ENCODE measurements around the gene SH3PXD2A.
A peak's percentile ranks its signal among the peaks of the same experiment; 100 is the strongest.

Gene SH3PXD2A

DNA sequence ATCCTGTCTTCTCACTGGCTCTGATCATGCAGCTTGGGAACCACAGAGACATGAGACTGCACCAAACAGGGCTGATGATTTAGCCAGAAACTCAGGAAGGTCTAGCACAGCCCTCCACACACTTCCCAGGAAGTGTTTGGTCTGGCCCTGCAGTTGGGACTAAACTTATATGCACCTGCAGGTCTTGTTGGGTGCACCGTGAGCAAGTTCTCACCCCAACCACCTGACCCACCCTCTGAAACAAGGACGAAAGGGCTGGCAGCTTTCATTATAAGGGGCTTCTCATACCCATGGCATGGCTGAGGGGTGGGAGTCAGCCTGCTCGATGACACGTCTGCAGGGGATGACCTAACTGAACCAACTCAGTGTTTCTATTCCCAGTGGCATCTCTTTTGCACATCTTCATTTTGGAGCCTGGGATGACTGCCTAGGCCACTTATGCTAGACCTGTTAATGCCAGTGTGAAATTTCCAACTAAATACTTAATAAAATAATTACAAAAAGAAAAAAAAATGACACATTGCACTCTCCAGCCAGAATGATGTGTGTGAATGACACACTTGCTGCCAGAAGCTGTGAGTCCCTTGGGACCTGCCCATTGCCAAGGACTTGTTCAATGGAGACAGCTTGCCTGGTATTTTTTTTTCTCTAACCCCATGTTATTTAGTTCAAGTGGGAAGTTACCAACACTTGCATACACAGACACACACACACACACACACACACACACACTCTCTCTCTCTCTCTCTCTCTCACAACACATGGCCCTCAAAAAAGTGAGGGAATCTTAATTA is 259.2 kb downstream of the SH3PXD2A start:
- no peak for DNase-seq

DNA sequence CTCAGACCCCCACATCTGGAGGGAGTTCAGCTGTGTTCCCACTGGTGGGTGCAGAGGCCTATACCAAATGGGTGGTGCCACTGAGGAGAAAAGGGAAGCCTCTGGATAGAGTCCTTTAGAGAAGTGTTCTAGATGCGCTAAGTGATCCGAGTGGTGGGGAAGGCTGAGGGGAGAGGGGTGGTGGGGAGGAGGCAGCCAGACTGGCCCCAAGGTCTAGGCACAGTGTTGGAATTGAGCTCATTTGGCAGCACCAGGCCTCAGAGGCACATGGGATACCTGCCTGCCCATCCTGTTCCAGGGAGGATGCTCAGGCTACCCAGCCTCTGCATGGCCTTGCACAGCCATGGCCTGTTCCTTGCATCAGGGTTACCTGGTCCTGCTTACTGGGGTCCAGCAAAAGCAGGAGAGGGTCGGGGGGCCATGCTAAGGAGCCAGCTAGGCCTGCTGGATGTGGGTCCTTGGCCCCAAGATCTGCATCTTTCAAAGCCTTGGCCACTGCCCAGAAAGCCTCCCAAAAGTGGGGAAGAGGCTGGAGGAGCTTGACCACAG is 262.3 kb downstream of the SH3PXD2A start:
- DNase-seq, result no peak

DNA sequence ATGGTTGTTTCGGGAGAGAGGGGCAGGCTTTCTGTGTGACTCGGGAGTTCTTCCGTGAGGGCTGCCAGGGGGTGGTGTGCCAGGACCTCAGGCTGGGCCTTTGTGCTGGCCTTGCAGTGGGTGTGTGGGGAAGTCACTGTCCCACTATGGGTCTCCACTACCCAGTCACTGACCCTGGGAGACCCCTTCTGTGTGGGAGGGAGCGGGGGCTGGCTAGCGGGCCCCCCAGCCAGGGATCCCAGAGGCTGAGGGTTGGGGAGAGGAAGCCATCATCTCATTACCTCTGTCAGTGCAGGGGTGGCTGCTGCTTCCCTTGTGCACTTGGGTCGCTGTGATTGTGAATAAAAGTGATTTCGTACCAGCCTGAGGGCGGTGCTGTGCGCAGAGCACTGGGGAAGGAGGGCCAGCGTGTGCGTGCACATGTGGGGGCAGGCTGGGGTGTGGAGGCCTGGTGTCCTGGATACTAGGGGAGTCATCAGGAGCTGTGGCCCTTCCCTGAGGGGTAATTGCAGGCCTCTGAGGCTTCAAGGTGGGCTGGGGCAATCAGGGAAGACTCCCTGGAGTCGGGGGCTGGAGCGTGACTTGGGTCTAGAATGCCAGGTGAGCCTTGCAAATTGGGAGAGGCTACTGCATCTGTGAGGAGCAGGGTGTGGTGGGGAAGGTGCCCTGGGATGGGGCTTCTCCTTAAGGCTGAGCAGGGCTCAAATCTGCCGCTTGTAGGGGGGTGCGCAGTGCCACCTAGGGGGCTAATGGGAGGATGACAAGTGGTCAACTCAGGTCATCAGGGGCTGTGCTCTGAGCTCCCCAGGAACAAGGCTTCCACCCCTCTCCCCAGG is 263.0 kb downstream of the SH3PXD2A start:
- DNase-seq, result peak; percentile 24

- DNase-seq, result no peak
Measured at GRCh38 chr10:103590744-103591291, 264.6 kb downstream of the SH3PXD2A start.

GRCh38 chr10:103590060-103590459 is 265.3 kb downstream of the SH3PXD2A start:
- DNase-seq, result no peak

- no peak for DNase-seq
Measured at GRCh38 chr10:103589074-103589630, 266.2 kb downstream of the SH3PXD2A start.

DNA sequence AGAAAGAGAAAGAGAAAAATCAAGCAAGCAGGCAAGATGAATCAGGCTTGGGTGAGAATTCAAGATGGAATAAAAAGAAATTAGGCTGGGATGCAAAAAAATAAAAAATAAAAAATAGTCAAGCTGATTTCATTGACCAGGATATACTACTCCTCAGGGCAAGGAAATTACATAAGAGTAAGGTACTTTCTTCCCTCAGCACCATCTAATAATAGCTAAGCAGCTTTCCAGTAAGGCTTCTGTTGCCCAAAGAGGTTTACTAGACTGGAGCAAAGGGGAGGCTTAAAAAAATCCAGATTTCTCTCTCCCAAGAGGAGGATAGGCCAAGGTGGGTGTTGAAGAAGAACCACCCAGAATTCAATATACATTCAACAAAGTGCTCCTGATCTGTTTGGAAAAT is 268.3 kb downstream of the SH3PXD2A start:
- DNase-seq, result no peak

DNA sequence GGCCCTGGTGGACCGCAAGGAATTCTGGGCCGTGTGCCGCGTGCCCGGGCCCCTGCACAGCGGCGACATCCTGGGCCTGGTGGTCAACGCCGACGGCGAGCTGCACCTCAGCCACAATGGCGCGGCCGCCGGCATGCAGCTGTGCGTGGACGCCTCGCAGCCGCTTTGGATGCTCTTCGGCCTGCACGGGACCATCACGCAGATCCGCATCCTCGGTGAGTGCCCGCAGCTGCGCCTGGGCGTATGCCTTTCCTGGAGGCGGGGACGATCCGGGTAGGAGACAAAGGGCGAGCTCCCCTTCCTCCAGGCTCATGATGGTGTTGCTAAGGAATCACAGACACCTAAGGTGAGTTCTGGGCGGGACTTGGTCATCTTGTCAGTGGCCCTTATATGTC is 270.4 kb downstream of the SH3PXD2A start:
- no peak for DNase-seq

- DNase-seq, result peak; percentile 58
Measured at GRCh38 chr10:103584216-103585010, 271.0 kb downstream of the SH3PXD2A start.

DNA sequence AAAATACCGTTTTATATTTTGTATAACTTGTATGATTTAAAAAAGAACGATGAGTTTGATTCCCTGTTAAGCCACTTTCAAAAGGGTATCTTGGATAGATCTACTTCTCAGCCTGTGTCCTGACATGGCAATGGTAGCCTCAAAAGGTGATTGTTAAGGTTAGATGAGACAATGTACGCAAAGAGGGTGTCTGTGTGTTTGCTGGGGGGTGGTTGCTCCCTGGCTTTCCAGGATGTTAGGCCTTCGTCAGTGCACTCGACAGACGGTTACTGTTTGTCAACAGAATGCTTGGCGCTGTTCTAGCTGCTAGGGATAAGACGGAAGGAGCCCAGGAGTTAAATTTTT is 271.5 kb downstream of the SH3PXD2A start:
- DNase-seq, result no peak

DNA sequence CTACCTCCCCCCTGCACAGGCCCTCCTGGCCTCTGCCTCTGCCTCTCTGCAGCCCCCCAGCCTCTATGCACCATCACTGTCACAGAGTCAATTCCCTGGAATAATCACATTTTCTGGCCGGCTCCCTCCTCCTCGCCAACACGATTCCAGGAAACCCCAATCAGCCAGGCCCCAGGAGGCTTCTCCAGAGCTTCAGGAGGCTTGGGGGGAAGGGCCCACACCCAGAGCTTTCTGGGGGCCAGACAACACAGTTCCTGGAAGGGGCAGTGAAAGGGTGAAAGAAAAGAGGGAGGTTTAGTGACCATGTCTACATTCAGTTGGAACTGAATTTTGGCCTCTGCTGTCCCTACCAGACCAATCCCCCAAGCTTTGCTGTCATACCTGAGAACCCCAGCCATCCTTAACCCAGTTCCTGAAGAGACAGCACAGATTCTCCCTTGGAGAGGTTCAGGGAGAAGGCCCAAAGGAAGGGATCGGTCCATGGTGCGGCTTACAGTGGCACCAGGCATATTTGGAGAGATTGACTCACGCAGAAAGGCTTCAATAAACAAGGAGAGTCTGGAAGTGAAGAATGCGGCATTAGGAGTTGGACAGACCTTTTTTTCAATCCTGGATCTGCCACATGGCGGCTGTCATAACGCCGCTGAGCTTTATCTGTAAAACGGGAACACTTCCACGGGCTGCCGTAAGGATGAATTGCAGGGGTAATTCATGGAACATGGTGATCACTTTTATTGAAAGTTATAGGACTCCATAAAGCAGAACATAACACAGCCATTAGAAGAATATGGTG is 272.8 kb downstream of the SH3PXD2A start:
- no peak for DNase-seq

DNA sequence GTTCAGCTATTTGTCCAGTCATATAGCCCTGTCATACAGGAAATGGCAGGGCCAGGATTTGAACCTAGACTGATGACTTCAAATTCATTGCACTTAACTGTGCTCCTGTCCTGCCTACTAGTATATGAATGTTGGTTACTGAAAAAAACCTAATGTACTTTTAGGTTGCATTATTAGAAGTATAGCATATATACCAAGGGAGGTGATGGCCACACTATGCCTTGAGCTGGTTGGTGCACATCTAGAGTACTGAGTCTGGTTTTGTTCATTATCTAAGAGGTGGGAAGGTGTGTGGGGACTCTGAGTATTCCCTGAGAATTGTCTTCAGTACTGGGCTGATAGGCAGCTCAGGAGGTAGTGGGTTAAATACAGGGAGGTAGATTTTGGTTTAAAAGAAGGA is 273.9 kb downstream of the SH3PXD2A start:
- DNase-seq, result no peak

- DNase-seq, result no peak
Measured at GRCh38 chr10:103580430-103580829, 274.9 kb downstream of the SH3PXD2A start.

- DNase-seq, result no peak
Measured at GRCh38 chr10:103580011-103580410, 275.4 kb downstream of the SH3PXD2A start.

GRCh38 chr10:103578782-103579382 is 276.5 kb downstream of the SH3PXD2A start:
- DNase-seq, result no peak

DNA sequence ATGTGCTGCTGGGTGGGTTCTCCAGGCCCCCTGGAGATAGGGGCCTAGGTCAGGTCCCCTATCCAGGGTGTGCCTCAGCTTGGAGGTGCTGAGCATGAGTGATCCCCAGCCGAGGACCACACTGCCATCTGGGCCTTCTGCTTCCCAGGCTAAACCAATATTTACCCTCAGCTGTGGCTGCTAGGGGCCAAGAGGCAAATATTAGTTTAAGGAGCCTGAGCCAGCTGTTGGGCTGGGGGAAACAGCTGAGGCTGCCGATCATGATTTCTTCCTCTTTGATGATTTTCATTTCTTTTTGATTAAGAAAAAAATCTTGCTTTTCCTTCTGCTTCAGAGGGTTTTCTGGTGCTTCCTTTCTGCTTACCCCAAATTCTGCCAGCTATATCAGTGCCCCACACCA is 278.5 kb downstream of the SH3PXD2A start:
- DNase-seq, result no peak

GRCh38 chr10:103576076-103576471 is 279.3 kb downstream of the SH3PXD2A start:
- no peak for DNase-seq

- no peak for DNase-seq
Measured at GRCh38 chr10:103575416-103576075, 279.8 kb downstream of the SH3PXD2A start.

GRCh38 chr10:103574097-103575061 is 281.0 kb downstream of the SH3PXD2A start:
- DNase-seq, result no peak

DNA sequence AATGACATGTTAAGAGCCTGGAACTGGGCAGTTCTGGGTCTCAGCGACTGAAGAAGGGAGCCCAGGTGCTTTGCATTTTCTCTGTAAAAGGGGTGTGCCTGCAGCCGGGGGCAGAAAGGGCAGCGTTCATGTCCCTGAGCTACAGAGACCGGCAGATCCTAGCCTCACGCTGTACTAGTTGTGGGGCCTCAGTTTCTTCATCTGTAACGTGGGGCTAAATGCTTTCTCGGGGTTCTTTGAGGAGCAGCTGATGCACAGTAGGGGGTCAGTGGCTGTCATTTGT is 282.2 kb downstream of the SH3PXD2A start:
- DNase-seq, result no peak
